ENCODE data around the gene KLHL20.
"Not testable (repeated sequence)": the region's sequence is repeated elsewhere in the genome, so short reads cannot be mapped to it uniquely, and the experiment has no call there.

KLHL20 gene

GRCh38 chr1:173789841-173790240 is 75.1 kb downstream of the KLHL20 start:
- H3K9me3 ChIP-seq (ENCODE audit: control insufficient read depth, low read length): no peaks in the 10 kb centered on the region
- H3K4me3 ChIP-seq (ENCODE audit: low read length): no peak overlapping the region
- no peak for DNase-seq (ENCODE audit: low read depth)
- H3K4me1 ChIP-seq (ENCODE audit: control insufficient read depth, insufficient read depth, low read length): no peaks in the 10 kb centered on the region
- H3K27me3 ChIP-seq (replicated peaks; ENCODE audit: control insufficient read depth, insufficient read depth, low read length): no peaks in the 10 kb centered on the region
- H3K9ac ChIP-seq (ENCODE audit: low read length): no peak overlapping the region
- peaks cover 52% of the 10 kb centered on the region for H3K36me3 ChIP-seq (ENCODE audit: control insufficient read depth, insufficient read depth, low read length, severe bottlenecking)

GRCh38 chr1:173798078-173798477 is 83.3 kb downstream of the KLHL20 start:
- DNase-seq (ENCODE audit: low read depth): no peak
- peaks cover 9% of the 10 kb centered on the region for H3K4me1 ChIP-seq (ENCODE audit: control insufficient read depth, insufficient read depth, low read length)
- H3K4me3 ChIP-seq (ENCODE audit: low read length): no peak overlapping the region
- peaks cover 14% of the 10 kb centered on the region for H3K36me3 ChIP-seq (ENCODE audit: control insufficient read depth, insufficient read depth, low read length, severe bottlenecking)
- no peaks in the 10 kb centered on the region for H3K9me3 ChIP-seq (ENCODE audit: control insufficient read depth, low read length)
- H3K27me3 ChIP-seq (replicated peaks; ENCODE audit: control insufficient read depth, insufficient read depth, low read length): no peaks in the 10 kb centered on the region
- no peak overlapping the region for H3K9ac ChIP-seq (ENCODE audit: low read length)

- H3K27me3 ChIP-seq (replicated peaks; ENCODE audit: control insufficient read depth, insufficient read depth, low read length); H3K9me3 ChIP-seq (ENCODE audit: control insufficient read depth, low read length); H3K9ac ChIP-seq (ENCODE audit: low read length); DNase-seq (ENCODE audit: low read depth); H3K4me3 ChIP-seq (ENCODE audit: low read length): not testable (repeated sequence)
- Histone ChIP-seq H3K4me1 (ENCODE audit: control insufficient read depth, insufficient read depth, low read length) (peaks cover 19% of the 10 kb centered on the region), H3K36me3 (ENCODE audit: control insufficient read depth, insufficient read depth, low read length, severe bottlenecking) (peaks cover 14% of the 10 kb centered on the region)
Measured at GRCh38 chr1:173799995-173800394, 85.2 kb downstream of the KLHL20 start.

- Histone ChIP-seq H3K9ac (ENCODE audit: low read length) (no peak overlapping the region), H3K27me3 (replicated peaks; ENCODE audit: control insufficient read depth, insufficient read depth, low read length) (no peaks in the 10 kb centered on the region), H3K9me3 (ENCODE audit: control insufficient read depth, low read length) (no peaks in the 10 kb centered on the region), H3K36me3 (ENCODE audit: control insufficient read depth, insufficient read depth, low read length, severe bottlenecking) (peaks cover 22% of the 10 kb centered on the region), H3K4me3 (ENCODE audit: low read length) (no peak overlapping the region), H3K4me1 (ENCODE audit: control insufficient read depth, insufficient read depth, low read length) (peaks cover 28% of the 10 kb centered on the region)
- peak; percentile 7 for DNase-seq (ENCODE audit: low read depth)
Measured at GRCh38 chr1:173802961-173803360, 88.2 kb downstream of the KLHL20 start.

- not testable (repeated sequence) for H3K36me3 ChIP-seq (ENCODE audit: control insufficient read depth, insufficient read depth, low read length, severe bottlenecking); H3K27me3 ChIP-seq (replicated peaks; ENCODE audit: control insufficient read depth, insufficient read depth, low read length); H3K4me1 ChIP-seq (ENCODE audit: control insufficient read depth, insufficient read depth, low read length); H3K4me3 ChIP-seq (ENCODE audit: low read length); DNase-seq (ENCODE audit: low read depth); H3K9ac ChIP-seq (ENCODE audit: low read length); H3K9me3 ChIP-seq (ENCODE audit: control insufficient read depth, low read length)
Measured at GRCh38 chr1:173813654-173814053, 98.9 kb downstream of the KLHL20 start.

GRCh38 chr1:173818459-173818858 is 103.7 kb downstream of the KLHL20 start:
- Histone ChIP-seq H3K27me3 (replicated peaks; ENCODE audit: control insufficient read depth, insufficient read depth, low read length) (no peaks in the 10 kb centered on the region), H3K4me3 (ENCODE audit: low read length) (no peak overlapping the region), H3K36me3 (ENCODE audit: control insufficient read depth, insufficient read depth, low read length, severe bottlenecking) (no peaks in the 10 kb centered on the region), H3K4me1 (ENCODE audit: control insufficient read depth, insufficient read depth, low read length) (peaks cover 7% of the 10 kb centered on the region), H3K9me3 (ENCODE audit: control insufficient read depth, low read length) (no peaks in the 10 kb centered on the region), H3K9ac (ENCODE audit: low read length) (no peak overlapping the region)
- DNase-seq (ENCODE audit: low read depth): no peak

GRCh38 chr1:173821680-173822079 is 106.9 kb downstream of the KLHL20 start:
- H3K9me3 ChIP-seq (ENCODE audit: control insufficient read depth, low read length): no peaks in the 10 kb centered on the region
- H3K4me3 ChIP-seq (ENCODE audit: low read length): no peak overlapping the region
- DNase-seq (ENCODE audit: low read depth): no peak
- peaks cover 13% of the 10 kb centered on the region for H3K4me1 ChIP-seq (ENCODE audit: control insufficient read depth, insufficient read depth, low read length)
- no peaks in the 10 kb centered on the region for H3K27me3 ChIP-seq (replicated peaks; ENCODE audit: control insufficient read depth, insufficient read depth, low read length)
- no peaks in the 10 kb centered on the region for H3K36me3 ChIP-seq (ENCODE audit: control insufficient read depth, insufficient read depth, low read length, severe bottlenecking)
- no peak overlapping the region for H3K9ac ChIP-seq (ENCODE audit: low read length)

GRCh38 chr1:173823781-173824314 is 109.1 kb downstream of the KLHL20 start:
- H3K36me3 ChIP-seq (ENCODE audit: control insufficient read depth, insufficient read depth, low read length, severe bottlenecking): no peaks in the 10 kb centered on the region
- peak; percentile 75 for DNase-seq (ENCODE audit: low read depth)
- H3K9me3 ChIP-seq (ENCODE audit: control insufficient read depth, low read length): no peaks in the 10 kb centered on the region

GRCh38 chr1:173824315-173825081 is 109.7 kb downstream of the KLHL20 start, which contains the start of the genes CENPL and DARS2:
TSS of gene CENPL (minus strand) at chr1:173824883. CDS start at chr1:173811299, 13,584 bp downstream.
TSS of gene DARS2 (plus strand) at chr1:173824673. CDS start at chr1:173825230, 557 bp downstream.
- H3K9me3 ChIP-seq (ENCODE audit: control insufficient read depth, low read length): no peaks in the 10 kb centered on the region
- peak; percentile 98 for DNase-seq (ENCODE audit: low read depth)
- H3K27me3 ChIP-seq (replicated peaks; ENCODE audit: control insufficient read depth, insufficient read depth, low read length): no peaks in the 10 kb centered on the region
- peak within 1 kb of the TSS; percentile 90 for H3K9ac ChIP-seq (ENCODE audit: low read length)
- H3K4me1 ChIP-seq (ENCODE audit: control insufficient read depth, insufficient read depth, low read length): peaks cover 13% of the 10 kb centered on the region
- H3K4me3 ChIP-seq (ENCODE audit: low read length): peak within 1 kb of the TSS; percentile 96
- H3K36me3 ChIP-seq (ENCODE audit: control insufficient read depth, insufficient read depth, low read length, severe bottlenecking): no peaks in the 10 kb centered on the region

More at GRCh38 chr1:173823781-173824314, 109.1 kb downstream of the KLHL20 start:
- Histone ChIP-seq H3K9ac (ENCODE audit: low read length) (peak overlapping the region; percentile 90), H3K27me3 (replicated peaks; ENCODE audit: control insufficient read depth, insufficient read depth, low read length) (no peaks in the 10 kb centered on the region), H3K4me3 (ENCODE audit: low read length) (peak overlapping the region; percentile 96), H3K4me1 (ENCODE audit: control insufficient read depth, insufficient read depth, low read length) (peaks cover 13% of the 10 kb centered on the region)

GRCh38 chr1:173827611-173828010 is 112.8 kb downstream of the KLHL20 start:
- Histone ChIP-seq H3K27me3 (replicated peaks; ENCODE audit: control insufficient read depth, insufficient read depth, low read length) (no peaks in the 10 kb centered on the region), H3K9me3 (ENCODE audit: control insufficient read depth, low read length) (no peaks in the 10 kb centered on the region), H3K36me3 (ENCODE audit: control insufficient read depth, insufficient read depth, low read length, severe bottlenecking) (peaks cover 20% of the 10 kb centered on the region), H3K4me1 (ENCODE audit: control insufficient read depth, insufficient read depth, low read length) (peaks cover 13% of the 10 kb centered on the region), H3K9ac (ENCODE audit: low read length) (no peak overlapping the region), H3K4me3 (ENCODE audit: low read length) (no peak overlapping the region)
- DNase-seq (ENCODE audit: low read depth): peak; percentile 27

GRCh38 chr1:173832748-173833147 is 118.0 kb downstream of the KLHL20 start:
- no peaks in the 10 kb centered on the region for H3K27me3 ChIP-seq (replicated peaks; ENCODE audit: control insufficient read depth, insufficient read depth, low read length)
- H3K4me3 ChIP-seq (ENCODE audit: low read length): no peak overlapping the region
- H3K9ac ChIP-seq (ENCODE audit: low read length): no peak overlapping the region
- H3K4me1 ChIP-seq (ENCODE audit: control insufficient read depth, insufficient read depth, low read length): no peaks in the 10 kb centered on the region
- H3K36me3 ChIP-seq (ENCODE audit: control insufficient read depth, insufficient read depth, low read length, severe bottlenecking): peaks cover 54% of the 10 kb centered on the region
- no peaks in the 10 kb centered on the region for H3K9me3 ChIP-seq (ENCODE audit: control insufficient read depth, low read length)
- DNase-seq (ENCODE audit: low read depth): no peak
